IMR-90 (cell line): ENCODE results near the gene FANCG. TPM values are rescaled to one million over a fixed set of nuclear protein-coding genes. Genes with fewer than 3 reads are reported as not detected.

Experiments
- ATAC-seq: fragments of 200-7000 bp; cut with Tn5 transposase; 2 replicates; pipeline ENCODE4 v1.9.1; 2020; ENCODE audit warnings: low read depth, mild to moderate bottlenecking, moderate library complexity
- BruUV-seq: library from RNA; stranded (reverse); fragments of 400-500 nt; replicated peaks from 2 replicates; lab custom pipeline; 2021; lab: Mats Ljungman, UMichigan
- CTCF ChIA-PET: fragments of 300-600 bp; formaldehyde crosslinking; extraction: SDS; loops from one replicate; lab custom pipeline; 2021; ENCODE audit warnings: antibody characterized with exemption; lab: Yijun Ruan, JAX
- POLR2A ChIA-PET: fragments of 300-600 bp; sonication (Branson Sonifier 250); formaldehyde crosslinking; loops from one replicate; lab custom pipeline; 2022; ENCODE audit warnings: antibody characterized with exemption; ENCODE audit not compliant: unreplicated experiment; lab: Charles Lee
- DNase-seq: peaks from one replicate; pipeline ENCODE4 v3.0.0; 2013
- H2AFZ ChIP-seq: replicated peaks from 2 replicates; pipeline ENCODE3; 2013; ENCODE audit warnings: low read length, mild to moderate bottlenecking; ENCODE audit not compliant: poor library complexity
- H2AK5ac ChIP-seq: 2 replicates; pipeline ENCODE4 v1.6.1; 2013; ENCODE audit warnings: low read depth, low read length, inconsistent platforms
- H2AK9ac ChIP-seq: replicated peaks from 2 replicates; pipeline ENCODE3; 2013; ENCODE audit warnings: mild to moderate bottlenecking, low read depth, low read length, moderate library complexity; ENCODE audit not compliant: poor library complexity
- H2BK120ac ChIP-seq: 2 replicates; pipeline ENCODE4 v1.6.1; 2013; ENCODE audit warnings: low read depth, low read length, inconsistent platforms
- H2BK15ac ChIP-seq: 3 replicates; pipeline ENCODE4 v1.6.1; 2013; ENCODE audit warnings: low read depth, low read length, inconsistent platforms
- H2BK20ac ChIP-seq: 2 replicates; pipeline ENCODE4 v1.6.1; 2013; ENCODE audit warnings: low read depth, mild to moderate bottlenecking, inconsistent platforms, low read length, moderate library complexity
- H2BK5ac ChIP-seq: 2 replicates; pipeline ENCODE4 v1.6.1; 2013; ENCODE audit warnings: mild to moderate bottlenecking, low read depth, low read length, inconsistent platforms; ENCODE audit not compliant: poor library complexity, severe bottlenecking
- H3K14ac ChIP-seq: replicated peaks from 2 replicates; pipeline ENCODE4 v1.6.1; 2013; ENCODE audit warnings: low read depth, low read length, inconsistent platforms
- H3K18ac ChIP-seq: 2 replicates; pipeline ENCODE4 v1.6.1; 2013; ENCODE audit warnings: low read depth, low read length, control low read depth
- H3K23ac ChIP-seq: 2 replicates; pipeline ENCODE4 v1.6.1; 2013; ENCODE audit warnings: low read depth, low read length, inconsistent platforms
- H3K27ac ChIP-seq: 2 replicates; pipeline ENCODE4 v1.5.1; 2013; ENCODE audit warnings: mild to moderate bottlenecking, control low read depth, low read length; ENCODE audit not compliant: insufficient read depth
- H3K27me3 ChIP-seq: 2 replicates; pipeline ENCODE4 v1.6.1; 2013; ENCODE audit warnings: low read length; ENCODE audit not compliant: control insufficient read depth, insufficient read depth
- H3K36me3 ChIP-seq: 2 replicates; pipeline ENCODE4 v1.6.1; 2013; ENCODE audit warnings: low read length, mixed read lengths; ENCODE audit not compliant: control insufficient read depth, insufficient read depth
- H3K4ac ChIP-seq: 2 replicates; pipeline ENCODE4 v1.6.1; 2013; ENCODE audit warnings: low read depth, low read length, inconsistent platforms
- H3K4me1 ChIP-seq: 2 replicates; pipeline ENCODE4 v1.6.1; 2013; ENCODE audit warnings: low read length, mixed read lengths; ENCODE audit not compliant: control insufficient read depth, insufficient read depth
- H3K4me2 ChIP-seq: 2 replicates; pipeline ENCODE4 v1.6.1; 2013; ENCODE audit warnings: low read depth, mild to moderate bottlenecking, control low read depth, low read length, moderate library complexity
- H3K4me3 ChIP-seq: 2 replicates; pipeline ENCODE4 v1.5.1; 2013; ENCODE audit warnings: low read depth, mild to moderate bottlenecking, control low read depth, low read length, moderate library complexity; ENCODE audit not compliant: insufficient read depth
- H3K56ac ChIP-seq: 2 replicates; pipeline ENCODE4 v1.6.1; 2013; ENCODE audit warnings: low read length, inconsistent platforms; ENCODE audit not compliant: insufficient read depth; ENCODE audit errors: extremely low read depth
- H3K79me1 ChIP-seq, 2 experiments: 2 replicates each; pipeline ENCODE4 v1.6.1; 2013; ENCODE audit warnings: low read length in 2 of 2, inconsistent platforms in 1 of 2, low read depth in 1 of 2
- H3K9ac ChIP-seq: 2 replicates; pipeline ENCODE4 v1.6.1; 2013; ENCODE audit warnings: low read depth, low read length, control low read depth
- H3K9me1 ChIP-seq: 2 replicates; pipeline ENCODE4 v1.6.1; 2013; ENCODE audit warnings: low read length, inconsistent platforms; ENCODE audit not compliant: insufficient read depth
- H3K9me3 ChIP-seq: 2 replicates; pipeline ENCODE4 v1.6.1; 2013; ENCODE audit warnings: low read length; ENCODE audit not compliant: control insufficient read depth, insufficient read depth
- H4K20me1 ChIP-seq: 2 replicates; pipeline ENCODE4 v1.6.1; 2013; ENCODE audit warnings: low read length, inconsistent platforms; ENCODE audit not compliant: insufficient read depth
- H4K5ac ChIP-seq: 2 replicates; pipeline ENCODE4 v1.6.1; 2013; ENCODE audit warnings: mild to moderate bottlenecking, low read depth, low read length, control low read depth
- H4K8ac ChIP-seq, 2 experiments: 2 replicates each; pipeline ENCODE4 v1.6.1; 2013; ENCODE audit warnings: low read depth in 2 of 2, low read length in 2 of 2, control low read depth in 1 of 2, inconsistent platforms in 1 of 2
- H4K91ac ChIP-seq: 2 replicates; pipeline ENCODE4 v1.6.1; 2013; ENCODE audit warnings: low read depth, low read length, inconsistent platforms; ENCODE audit not compliant: insufficient read depth
- CEBPB ChIP-seq: IDR thresholded peaks from 2 replicates; pipeline ENCODE4 v1.6.1; 2012; ENCODE audit warnings: low read depth, low read length, improper control_type of control experiment
- MAFK ChIP-seq: IDR thresholded peaks from 2 replicates; pipeline ENCODE4 v1.6.1; 2012; ENCODE audit warnings: low read depth, low read length, improper control_type of control experiment
- RAD21 ChIP-seq: IDR thresholded peaks from 2 replicates; pipeline ENCODE4 v1.6.1; 2012; ENCODE audit warnings: low read length, improper control_type of control experiment
- RCOR1 ChIP-seq: IDR thresholded peaks from 2 replicates; pipeline ENCODE4 v1.6.1; 2012; ENCODE audit warnings: mild to moderate bottlenecking, low read length, improper control_type of control experiment; ENCODE audit not compliant: insufficient replicate concordance
- RFX5 ChIP-seq: IDR thresholded peaks from 2 replicates; pipeline ENCODE4 v1.8.0; 2012; ENCODE audit warnings: low read depth, mild to moderate bottlenecking, low read length, moderate library complexity
- SMC3 ChIP-seq: fragments of 150-350 bp; IDR thresholded peaks from 2 replicates; pipeline ENCODE4 v1.6.1; 2016; ENCODE audit warnings: low read depth, mild to moderate bottlenecking, antibody characterized with exemption, low read length, moderate library complexity
- WGBS, 2 experiments: methylation state at CpG; one replicate each; pipeline versions ENCODE4 v1.1.5 to v1.1.7; 2013; ENCODE audit warnings: missing lambda C conversion rate in 2 of 2; ENCODE audit not compliant: insufficient read length in 1 of 2; ENCODE audit errors: extremely low coverage in 2 of 2; 5-methylcytosine and 5-hydroxymethylcytosine counted together
- dilution Hi-C: fragments of 300-500 bp; cut with HindIII; formaldehyde crosslinking; loops from one replicate; pipeline ENCODE4 v1.14.3; 2018; ENCODE audit warnings: low sequenced_read_pairs; ENCODE audit not compliant: unreplicated experiment
- in situ Hi-C: fragments of 300-500 bp; cut with MboI; formaldehyde crosslinking; loops from 3 replicates; pipeline ENCODE4 v1.14.3; 2019; ENCODE audit warnings: low sequenced_read_pairs, inconsistent platforms, mixed read lengths
- intact Hi-C: fragments of 100-400 bp; cut with micrococcal nuclease; formaldehyde crosslinking; loops from 2 replicates; pipeline ENCODE4 v1.10.0; 2022
- polyA plus RNA-seq, 3 experiments: library from polyadenylated mRNA; depleted of rRNA; stranded (reverse); fragments of >200 nt; gene quantifications; 2 replicates each; pipeline ENCODE4 v1.2.3, GENCODE V29; 2012; ENCODE audit warnings: low replicate concordance in 1 of 3
- total RNA-seq: library from RNA; depleted of rRNA; stranded (reverse); fragments of >200 nt; gene quantifications from 2 replicates; pipeline ENCODE4 v1.2.3, GENCODE V29; 2012
- TF ChIP-seq, protein P1 (sequence below): fragments of 150-350 bp; IDR thresholded peaks from 2 replicates; pipeline ENCODE4 v1.6.1; 2016; ENCODE audit warnings: low read depth, mild to moderate bottlenecking, low read length, moderate library complexity, borderline replicate concordance

The FANCG gene
- total and polyA plus RNA-seq, 2 of the 4 experiments (the other 2 are of a cell fraction), result 16.1 to 19.3 TPM

DNA sequence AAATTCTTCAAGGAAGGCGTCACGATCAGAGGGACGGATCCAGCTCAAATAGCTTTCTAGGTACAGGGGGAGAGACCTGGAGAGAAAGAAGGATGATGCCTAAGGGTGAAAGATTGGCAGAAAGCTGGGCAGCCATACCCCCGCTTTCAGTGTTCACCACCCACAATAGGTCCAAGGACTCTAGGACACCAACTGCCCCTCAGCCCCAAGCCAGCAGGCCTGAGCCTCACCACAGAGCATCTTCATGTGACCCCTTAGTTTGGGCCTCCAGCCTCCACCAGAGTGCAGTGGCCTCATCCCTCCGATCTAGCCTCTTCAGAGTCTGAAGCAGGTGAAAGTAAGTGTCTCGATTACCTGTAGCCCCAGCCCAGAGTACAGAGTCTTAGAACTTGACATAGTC lies 5.6 kb downstream of the FANCG start:
- Histone ChIP-seq H3K4me1 (peaks cover 15% of the 10 kb centered on the region), H3K79me1 (peaks cover 13 to 62% of the 10 kb centered on the region in 2 experiments; a peak in 3 of 4 replicates), H2BK20ac (no peak overlapping the region), H3K9me1 (peaks cover 23% of the 10 kb centered on the region), H2AK9ac (no peak overlapping the region), H3K9me3 (no peaks in the 10 kb centered on the region), H2AK5ac (no peak overlapping the region), H2AFZ (no peak overlapping the region), H4K8ac (no peak overlapping the region), H3K27me3 (no peaks in the 10 kb centered on the region), H3K4ac (no peak overlapping the region), H3K14ac (no peak overlapping the region), H2BK15ac (no peak overlapping the region), H4K20me1 (peaks cover 33% of the 10 kb centered on the region), H2BK120ac (no peak overlapping the region), H3K27ac (no peak overlapping the region), H3K4me2 (no peak overlapping the region), H3K23ac (no peak overlapping the region), H3K56ac (no peak overlapping the region), H3K4me3 (no peak overlapping the region), H3K9ac (no peak overlapping the region), H2BK5ac (no peak overlapping the region), H4K91ac (no peak overlapping the region), H4K5ac (no peak overlapping the region), H3K18ac (no peak overlapping the region), H3K36me3 (no peaks in the 10 kb centered on the region; the same call in 1 of the 2 replicates)
- ChIA-PET POLR2A (no interaction called here), CTCF (no interaction called here)
- in situ Hi-C loops, result no loop called here
- no TSS peak for BruUV-seq
- dilution Hi-C loops, result no loop called here
- DNase-seq, result no peak
- no CpG with 5 or more reads among the region's 6 CpGs for WGBS, 2 experiments
- intact Hi-C loops, result loop anchor here (10.0 kb wide), 1 partner anchor 309 kb away; no protein-coding TSS in a partner anchor
- TF ChIP-seq CEBPB, result no peak
- TF ChIP-seq RCOR1, result no peak
- no peak for TF ChIP-seq RFX5
- TF ChIP-seq, protein P1, sequence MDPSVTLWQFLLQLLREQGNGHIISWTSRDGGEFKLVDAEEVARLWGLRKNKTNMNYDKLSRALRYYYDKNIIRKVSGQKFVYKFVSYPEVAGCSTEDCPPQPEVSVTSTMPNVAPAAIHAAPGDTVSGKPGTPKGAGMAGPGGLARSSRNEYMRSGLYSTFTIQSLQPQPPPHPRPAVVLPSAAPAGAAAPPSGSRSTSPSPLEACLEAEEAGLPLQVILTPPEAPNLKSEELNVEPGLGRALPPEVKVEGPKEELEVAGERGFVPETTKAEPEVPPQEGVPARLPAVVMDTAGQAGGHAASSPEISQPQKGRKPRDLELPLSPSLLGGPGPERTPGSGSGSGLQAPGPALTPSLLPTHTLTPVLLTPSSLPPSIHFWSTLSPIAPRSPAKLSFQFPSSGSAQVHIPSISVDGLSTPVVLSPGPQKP, result no peak
- no peak for TF ChIP-seq MAFK
- no peak for TF ChIP-seq RAD21
- no peak for TF ChIP-seq SMC3
- ATAC-seq, result no peak
